SK-N-SH treated with all-trans-retinoic acid at 6 μM for 48 hours (cell line): ENCODE results near the gene TMC3.

ENCODE experiments used
- ATAC-seq: fragments of 200-7000 bp; cut with Tn5 transposase; 3 replicates; pipeline ENCODE4 v1.9.1; 2020; ENCODE audit warnings: mild to moderate bottlenecking, moderate library complexity
- ARNTL ChIP-seq: fragments of 450-650 bp; formaldehyde crosslinking; IDR thresholded peaks from 2 replicates; pipeline ENCODE4 v1.5.0; 2020; ENCODE audit warnings: low read depth, mild to moderate bottlenecking, moderate library complexity, borderline replicate concordance
- BACH2 ChIP-seq: fragments of 250-450 bp; sonication (Bioruptor Pico); IDR thresholded peaks from 2 replicates; pipeline ENCODE4 v1.9.0; 2021; ENCODE audit warnings: mild to moderate bottlenecking, borderline replicate concordance
- CREB5 ChIP-seq: fragments of 250-450 bp; sonication (Bioruptor Pico); IDR thresholded peaks from 2 replicates; pipeline ENCODE4 v1.5.1; 2020; ENCODE audit warnings: low read depth, mild to moderate bottlenecking, moderate library complexity
- CSDC2 ChIP-seq: fragments of 250-450 bp; sonication (Bioruptor Pico); IDR thresholded peaks from 2 replicates; pipeline ENCODE4 v1.5.0; 2020; ENCODE audit warnings: mild to moderate bottlenecking, moderate library complexity
- CSRNP3 ChIP-seq: fragments of 250-450 bp; sonication (Bioruptor Pico); IDR thresholded peaks from 2 replicates; pipeline ENCODE4 v1.5.1; 2021; ENCODE audit warnings: mild to moderate bottlenecking, moderate library complexity
- ESRRG ChIP-seq: fragments of 250-450 bp; sonication (Bioruptor Pico); IDR thresholded peaks from 2 replicates; pipeline ENCODE4 v1.6.1; 2021; ENCODE audit warnings: mild to moderate bottlenecking
- OSR1 ChIP-seq: fragments of 250-450 bp; sonication (Bioruptor Pico); IDR thresholded peaks from 2 replicates; pipeline ENCODE4 v1.8.0; 2022; ENCODE audit warnings: moderate library complexity, mild to moderate bottlenecking, inconsistent platforms
- PATZ1 ChIP-seq: fragments of 250-450 bp; sonication (Bioruptor Pico); IDR thresholded peaks from 2 replicates; pipeline ENCODE4 v1.8.0; 2020; ENCODE audit warnings: mild to moderate bottlenecking, moderate library complexity, borderline replicate concordance
- POU6F1 ChIP-seq: fragments of 250-450 bp; sonication (Bioruptor Pico); IDR thresholded peaks from 2 replicates; pipeline ENCODE4 v1.8.0; 2021; ENCODE audit warnings: low read depth, mild to moderate bottlenecking, moderate library complexity, borderline replicate concordance
- PPARA ChIP-seq: fragments of 250-450 bp; sonication (Bioruptor Pico); IDR thresholded peaks from 2 replicates; pipeline ENCODE4 v1.5.0; 2020; ENCODE audit warnings: mild to moderate bottlenecking, borderline replicate concordance
- SNAI2 ChIP-seq: fragments of 250-450 bp; sonication (Bioruptor Pico); IDR thresholded peaks from 2 replicates; pipeline ENCODE4 v1.5.0; 2020; ENCODE audit warnings: mild to moderate bottlenecking, moderate library complexity
- TCF4 ChIP-seq: fragments of 250-450 bp; sonication (Bioruptor Pico); IDR thresholded peaks from 2 replicates; pipeline ENCODE4 v1.8.0; 2021; ENCODE audit warnings: mild to moderate bottlenecking, moderate library complexity, borderline replicate concordance
- TOX ChIP-seq: fragments of 250-450 bp; sonication (Bioruptor Pico); IDR thresholded peaks from 2 replicates; pipeline ENCODE4 v1.8.0; 2021; ENCODE audit warnings: mild to moderate bottlenecking, moderate library complexity, borderline replicate concordance
- TSHZ2 ChIP-seq: fragments of 250-450 bp; sonication (Bioruptor Pico); IDR thresholded peaks from 2 replicates; pipeline ENCODE4 v1.5.0; 2020; ENCODE audit warnings: mild to moderate bottlenecking, moderate library complexity
- ZC3H10 ChIP-seq: fragments of 250-450 bp; sonication (Bioruptor Pico); IDR thresholded peaks from 2 replicates; pipeline ENCODE4 v1.5.1; 2021; ENCODE audit warnings: mild to moderate bottlenecking, moderate library complexity
- ZFP3 ChIP-seq: fragments of 250-450 bp; sonication (Bioruptor Pico); IDR thresholded peaks from 2 replicates; pipeline ENCODE4 v1.5.0; 2020; ENCODE audit warnings: mild to moderate bottlenecking, moderate library complexity
- ZFP30 ChIP-seq: fragments of 450-650 bp; formaldehyde crosslinking; IDR thresholded peaks from 2 replicates; pipeline ENCODE4 v1.5.0; 2022; ENCODE audit warnings: mild to moderate bottlenecking, moderate library complexity
- ZNF565 ChIP-seq: fragments of 450-650 bp; formaldehyde crosslinking; conservative IDR thresholded peaks from 2 replicates; pipeline ENCODE4 v1.5.0; 2020; ENCODE audit warnings: low read depth, mild to moderate bottlenecking, moderate library complexity
- ZNF70 ChIP-seq: fragments of 450-650 bp; formaldehyde crosslinking; IDR thresholded peaks from 2 replicates; pipeline ENCODE4 v1.5.0; 2020; ENCODE audit warnings: mild to moderate bottlenecking, moderate library complexity
- ZNF8 ChIP-seq: fragments of 450-650 bp; formaldehyde crosslinking; IDR thresholded peaks from 2 replicates; pipeline ENCODE4 v1.5.0; 2020; ENCODE audit warnings: mild to moderate bottlenecking, moderate library complexity

Gene TMC3

GRCh38 chr15:81291916-81292522 is 82.0 kb downstream of the TMC3 start:
- no peak for ATAC-seq
- TF ChIP-seq OSR1 (CRISPR knock-in tag): no peak
- no peak for TF ChIP-seq TCF4
- no peak for TF ChIP-seq PATZ1 (CRISPR knock-in tag)
- TF ChIP-seq TOX (CRISPR knock-in tag): no peak
- TF ChIP-seq ARNTL (CRISPR knock-in tag): no peak
- TF ChIP-seq ESRRG: no peak
- no peak for TF ChIP-seq ZNF565
- no peak for TF ChIP-seq CSDC2

GRCh38 chr15:81289910-81290309 is 84.1 kb downstream of the TMC3 start:
- no peak for TF ChIP-seq CSRNP3
- no peak for TF ChIP-seq OSR1 (CRISPR knock-in tag)
- no peak for TF ChIP-seq PPARA (CRISPR knock-in tag)
- no peak for TF ChIP-seq ZNF8 (CRISPR knock-in tag)
- no peak for TF ChIP-seq TSHZ2
- no peak for TF ChIP-seq SNAI2 (CRISPR knock-in tag)
- TF ChIP-seq CREB5: no peak
- no peak for TF ChIP-seq TOX (CRISPR knock-in tag)
- TF ChIP-seq ZFP3 (CRISPR knock-in tag): no peak
- TF ChIP-seq ESRRG: no peak
- TF ChIP-seq PATZ1 (CRISPR knock-in tag): no peak
- TF ChIP-seq TCF4: no peak
- TF ChIP-seq CSDC2: no peak
- TF ChIP-seq BACH2 (CRISPR knock-in tag): no peak
- no peak for TF ChIP-seq ZNF565
- ATAC-seq: no peak

- no peak for ATAC-seq
- TF ChIP-seq TOX (CRISPR knock-in tag) (no peak), SNAI2 (CRISPR knock-in tag) (no peak), ESRRG (no peak), ZC3H10 (CRISPR knock-in tag) (no peak), CREB5 (no peak), ZNF565 (no peak), ZFP3 (CRISPR knock-in tag) (no peak), POU6F1 (CRISPR knock-in tag) (no peak), ZNF70 (CRISPR knock-in tag) (no peak), OSR1 (CRISPR knock-in tag) (no peak), BACH2 (CRISPR knock-in tag) (no peak), CSRNP3 (no peak), ZFP30 (CRISPR knock-in tag) (no peak), TCF4 (no peak)
Observed at GRCh38 chr15:81288616-81289015, 85.4 kb downstream of the TMC3 start.
